IMR-90 (cell line): ENCODE measurements around the gene INPP1. TPM values are rescaled to one million over a fixed set of nuclear protein-coding genes. Genes with fewer than 3 reads are reported as not detected.

Experiments
- ATAC-seq: fragments of 200-7000 bp; cut with Tn5 transposase; 2 replicates; pipeline ENCODE4 v1.9.1; 2020; ENCODE audit warnings: low read depth, mild to moderate bottlenecking, moderate library complexity
- BruUV-seq: library from RNA; stranded (reverse); fragments of 400-500 nt; replicated peaks from 2 replicates; lab custom pipeline; 2021; lab: Mats Ljungman, UMichigan
- CTCF ChIA-PET: fragments of 300-600 bp; formaldehyde crosslinking; extraction: SDS; loops from one replicate; lab custom pipeline; 2021; ENCODE audit warnings: antibody characterized with exemption; lab: Yijun Ruan, JAX
- POLR2A ChIA-PET: fragments of 300-600 bp; sonication (Branson Sonifier 250); formaldehyde crosslinking; loops from one replicate; lab custom pipeline; 2022; ENCODE audit warnings: antibody characterized with exemption; ENCODE audit not compliant: unreplicated experiment; lab: Charles Lee
- DNase-seq: peaks from one replicate; pipeline ENCODE4 v3.0.0; 2013
- H2AFZ ChIP-seq: replicated peaks from 2 replicates; pipeline ENCODE3; 2013; ENCODE audit warnings: low read length, mild to moderate bottlenecking; ENCODE audit not compliant: poor library complexity
- H2AK5ac ChIP-seq: 2 replicates; pipeline ENCODE4 v1.6.1; 2013; ENCODE audit warnings: low read depth, low read length, inconsistent platforms
- H2AK9ac ChIP-seq: replicated peaks from 2 replicates; pipeline ENCODE3; 2013; ENCODE audit warnings: mild to moderate bottlenecking, low read depth, low read length, moderate library complexity; ENCODE audit not compliant: poor library complexity
- H2BK120ac ChIP-seq: 2 replicates; pipeline ENCODE4 v1.6.1; 2013; ENCODE audit warnings: low read depth, low read length, inconsistent platforms
- H2BK15ac ChIP-seq: 3 replicates; pipeline ENCODE4 v1.6.1; 2013; ENCODE audit warnings: low read depth, low read length, inconsistent platforms
- H2BK20ac ChIP-seq: 2 replicates; pipeline ENCODE4 v1.6.1; 2013; ENCODE audit warnings: low read depth, mild to moderate bottlenecking, inconsistent platforms, low read length, moderate library complexity
- H2BK5ac ChIP-seq: 2 replicates; pipeline ENCODE4 v1.6.1; 2013; ENCODE audit warnings: mild to moderate bottlenecking, low read depth, low read length, inconsistent platforms; ENCODE audit not compliant: poor library complexity, severe bottlenecking
- H3K14ac ChIP-seq: replicated peaks from 2 replicates; pipeline ENCODE4 v1.6.1; 2013; ENCODE audit warnings: low read depth, low read length, inconsistent platforms
- H3K18ac ChIP-seq: 2 replicates; pipeline ENCODE4 v1.6.1; 2013; ENCODE audit warnings: low read depth, low read length, control low read depth
- H3K23ac ChIP-seq: 2 replicates; pipeline ENCODE4 v1.6.1; 2013; ENCODE audit warnings: low read depth, low read length, inconsistent platforms
- H3K27ac ChIP-seq: 2 replicates; pipeline ENCODE4 v1.5.1; 2013; ENCODE audit warnings: mild to moderate bottlenecking, control low read depth, low read length; ENCODE audit not compliant: insufficient read depth
- H3K27me3 ChIP-seq: 2 replicates; pipeline ENCODE4 v1.6.1; 2013; ENCODE audit warnings: low read length; ENCODE audit not compliant: control insufficient read depth, insufficient read depth
- H3K36me3 ChIP-seq: 2 replicates; pipeline ENCODE4 v1.6.1; 2013; ENCODE audit warnings: low read length, mixed read lengths; ENCODE audit not compliant: control insufficient read depth, insufficient read depth
- H3K4ac ChIP-seq: 2 replicates; pipeline ENCODE4 v1.6.1; 2013; ENCODE audit warnings: low read depth, low read length, inconsistent platforms
- H3K4me1 ChIP-seq: 2 replicates; pipeline ENCODE4 v1.6.1; 2013; ENCODE audit warnings: low read length, mixed read lengths; ENCODE audit not compliant: control insufficient read depth, insufficient read depth
- H3K4me2 ChIP-seq: 2 replicates; pipeline ENCODE4 v1.6.1; 2013; ENCODE audit warnings: low read depth, mild to moderate bottlenecking, control low read depth, low read length, moderate library complexity
- H3K4me3 ChIP-seq: 2 replicates; pipeline ENCODE4 v1.5.1; 2013; ENCODE audit warnings: low read depth, mild to moderate bottlenecking, control low read depth, low read length, moderate library complexity; ENCODE audit not compliant: insufficient read depth
- H3K56ac ChIP-seq: 2 replicates; pipeline ENCODE4 v1.6.1; 2013; ENCODE audit warnings: low read length, inconsistent platforms; ENCODE audit not compliant: insufficient read depth; ENCODE audit errors: extremely low read depth
- H3K79me1 ChIP-seq, 2 experiments: 2 replicates each; pipeline ENCODE4 v1.6.1; 2013; ENCODE audit warnings: low read length in 2 of 2, inconsistent platforms in 1 of 2, low read depth in 1 of 2
- H3K9ac ChIP-seq: 2 replicates; pipeline ENCODE4 v1.6.1; 2013; ENCODE audit warnings: low read depth, low read length, control low read depth
- H3K9me1 ChIP-seq: 2 replicates; pipeline ENCODE4 v1.6.1; 2013; ENCODE audit warnings: low read length, inconsistent platforms; ENCODE audit not compliant: insufficient read depth
- H3K9me3 ChIP-seq: 2 replicates; pipeline ENCODE4 v1.6.1; 2013; ENCODE audit warnings: low read length; ENCODE audit not compliant: control insufficient read depth, insufficient read depth
- H4K20me1 ChIP-seq: 2 replicates; pipeline ENCODE4 v1.6.1; 2013; ENCODE audit warnings: low read length, inconsistent platforms; ENCODE audit not compliant: insufficient read depth
- H4K5ac ChIP-seq: 2 replicates; pipeline ENCODE4 v1.6.1; 2013; ENCODE audit warnings: mild to moderate bottlenecking, low read depth, low read length, control low read depth
- H4K8ac ChIP-seq, 2 experiments: 2 replicates each; pipeline ENCODE4 v1.6.1; 2013; ENCODE audit warnings: low read depth in 2 of 2, low read length in 2 of 2, control low read depth in 1 of 2, inconsistent platforms in 1 of 2
- H4K91ac ChIP-seq: 2 replicates; pipeline ENCODE4 v1.6.1; 2013; ENCODE audit warnings: low read depth, low read length, inconsistent platforms; ENCODE audit not compliant: insufficient read depth
- BHLHE40 ChIP-seq: fragments of 150-350 bp; IDR thresholded peaks from 2 replicates; pipeline ENCODE4 v1.6.1; 2016; ENCODE audit warnings: mild to moderate bottlenecking, low read depth, low read length
- CEBPB ChIP-seq: IDR thresholded peaks from 2 replicates; pipeline ENCODE4 v1.6.1; 2012; ENCODE audit warnings: low read depth, low read length, improper control_type of control experiment
- CHD1 ChIP-seq: IDR thresholded peaks from 2 replicates; pipeline ENCODE4 v1.6.1; 2012; ENCODE audit warnings: low read depth, low read length, improper control_type of control experiment
- ELK1 ChIP-seq: fragments of 150-350 bp; IDR thresholded peaks from 2 replicates; pipeline ENCODE4 v1.6.1; 2016; ENCODE audit warnings: low read depth, mild to moderate bottlenecking, low read length, moderate library complexity, borderline replicate concordance
- FOS ChIP-seq: fragments of 150-350 bp; IDR thresholded peaks from 2 replicates; pipeline ENCODE4 v1.6.1; 2016; ENCODE audit warnings: low read depth, low read length
- MAFK ChIP-seq: IDR thresholded peaks from 2 replicates; pipeline ENCODE4 v1.6.1; 2012; ENCODE audit warnings: low read depth, low read length, improper control_type of control experiment
- MAZ ChIP-seq: IDR thresholded peaks from 2 replicates; pipeline ENCODE4 v1.6.1; 2012; ENCODE audit warnings: low read depth, mild to moderate bottlenecking, low read length, improper control_type of control experiment, moderate library complexity, borderline replicate concordance
- MXI1 ChIP-seq: IDR thresholded peaks from 2 replicates; pipeline ENCODE4 v1.6.1; 2012; ENCODE audit warnings: low read depth, mild to moderate bottlenecking, low read length, moderate library complexity, borderline replicate concordance
- NFE2L2 ChIP-seq: fragments of 150-350 bp; IDR thresholded peaks from 2 replicates; pipeline ENCODE4 v1.6.1; 2016; ENCODE audit warnings: low read depth, mild to moderate bottlenecking, low read length
- RCOR1 ChIP-seq: IDR thresholded peaks from 2 replicates; pipeline ENCODE4 v1.6.1; 2012; ENCODE audit warnings: mild to moderate bottlenecking, low read length, improper control_type of control experiment; ENCODE audit not compliant: insufficient replicate concordance
- RFX5 ChIP-seq: IDR thresholded peaks from 2 replicates; pipeline ENCODE4 v1.8.0; 2012; ENCODE audit warnings: low read depth, mild to moderate bottlenecking, low read length, moderate library complexity
- USF2 ChIP-seq: fragments of 150-350 bp; IDR thresholded peaks from 2 replicates; pipeline ENCODE4 v1.6.1; 2017; ENCODE audit warnings: mild to moderate bottlenecking, antibody characterized with exemption, low read length, low read depth
- WGBS, 2 experiments: methylation state at CpG; one replicate each; pipeline versions ENCODE4 v1.1.5 to v1.1.7; 2013; ENCODE audit warnings: missing lambda C conversion rate in 2 of 2; ENCODE audit not compliant: insufficient read length in 1 of 2; ENCODE audit errors: extremely low coverage in 2 of 2; 5-methylcytosine and 5-hydroxymethylcytosine counted together
- dilution Hi-C: fragments of 300-500 bp; cut with HindIII; formaldehyde crosslinking; loops from one replicate; pipeline ENCODE4 v1.14.3; 2018; ENCODE audit warnings: low sequenced_read_pairs; ENCODE audit not compliant: unreplicated experiment
- in situ Hi-C: fragments of 300-500 bp; cut with MboI; formaldehyde crosslinking; loops from 3 replicates; pipeline ENCODE4 v1.14.3; 2019; ENCODE audit warnings: low sequenced_read_pairs, inconsistent platforms, mixed read lengths
- intact Hi-C: fragments of 100-400 bp; cut with micrococcal nuclease; formaldehyde crosslinking; loops from 2 replicates; pipeline ENCODE4 v1.10.0; 2022
- polyA plus RNA-seq, 3 experiments: library from polyadenylated mRNA; depleted of rRNA; stranded (reverse); fragments of >200 nt; gene quantifications; 2 replicates each; pipeline ENCODE4 v1.2.3, GENCODE V29; 2012; ENCODE audit warnings: low replicate concordance in 1 of 3
- total RNA-seq: library from RNA; depleted of rRNA; stranded (reverse); fragments of >200 nt; gene quantifications from 2 replicates; pipeline ENCODE4 v1.2.3, GENCODE V29; 2012

INPP1 gene
- total and polyA plus RNA-seq, 2 of the 4 experiments (the other 2 are of a cell fraction), result 4.1 to 10.1 TPM

GRCh38 chr2:190418727-190419126 is 75.3 kb downstream of the INPP1 start:
- TF ChIP-seq NFE2L2 (no peak), FOS (no peak), BHLHE40 (no peak), USF2 (no peak), CEBPB (no peak), MAFK (no peak), ELK1 (no peak), RCOR1 (no peak), RFX5 (no peak), CHD1 (no peak), MAZ (no peak), MXI1 (no peak)
- Histone ChIP-seq H3K56ac (no peak overlapping the region), H3K27ac (no peak overlapping the region), H3K14ac (no peak overlapping the region), H4K5ac (no peak overlapping the region; the same call in 1 of the 2 replicates), H3K4ac (no peak overlapping the region), H3K36me3 (no peaks in the 10 kb centered on the region), H2BK20ac (no peak overlapping the region), H3K9me1 (no peaks in the 10 kb centered on the region), H2BK15ac (no peak overlapping the region), H4K91ac (no peak overlapping the region), H3K9ac (no peak overlapping the region), H3K79me1 (no peaks in the 10 kb centered on the region), H2BK5ac (no peak overlapping the region), H4K20me1 (no peaks in the 10 kb centered on the region), H2AK5ac (no peak overlapping the region), H3K4me3 (no peak overlapping the region), H3K4me1 (no peaks in the 10 kb centered on the region; the same call in 1 of the 2 replicates), H3K27me3 (no peaks in the 10 kb centered on the region; the same call in 1 of the 2 replicates), H2AFZ (no peak overlapping the region), H3K4me2 (no peak overlapping the region), H2BK120ac (no peak overlapping the region), H2AK9ac (no peak overlapping the region), H3K18ac (no peak overlapping the region), H3K23ac (no peak overlapping the region), H4K8ac (no peak overlapping the region), H3K9me3 (no peaks in the 10 kb centered on the region)
- BruUV-seq, result no TSS peak
- ChIA-PET POLR2A (no interaction called here), CTCF (interaction anchor here (0.7 kb wide), 1 partner anchor 54 kb away, joined by 4 read pairs; no protein-coding TSS in a partner anchor)
- dilution Hi-C loops (no loop called here), intact Hi-C loops (no loop called here), in situ Hi-C loops (loop anchor here (10.0 kb wide), 1 partner anchor 86 kb away; no protein-coding TSS in a partner anchor)
- WGBS, 2 experiments, result no CpG with 5 or more reads among the region's 1 CpG
- no peak for DNase-seq
- ATAC-seq, result no peak
